H1 (cell line): ENCODE measurements around the gene SPAG17. TPM values are rescaled to one million over a fixed set of nuclear protein-coding genes. Genes with fewer than 3 reads are reported as not detected.

Experiments used
- CTCF ChIA-PET: fragments of 300-600 bp; sonication (Branson Sonifier 250); formaldehyde crosslinking; loops from one replicate; lab custom pipeline; 2021; ENCODE audit not compliant: partially characterized antibody; lab: Charles Lee
- POLR2A ChIA-PET: fragments of 300-600 bp; sonication (Branson Sonifier 250); formaldehyde crosslinking; loops from one replicate; lab custom pipeline; 2021; ENCODE audit warnings: inconsistent platforms; ENCODE audit not compliant: partially characterized antibody; lab: Charles Lee
- DNase-seq, 2 experiments: peaks; one replicate each; pipeline versions ENCODE4 v3.0.0 to v3.0.0-alpha.2; 2010 to 2022; ENCODE audit warnings: low spot score in 2 of 2, low read depth in 1 of 2, mixed read lengths in 1 of 2
- FAIRE-seq: peaks from 2 replicates; lab custom pipeline; 2011; peaks lifted over from hg19 to GRCh38; lab: Jason Lieb, UNC
- H2AFZ ChIP-seq: 2 replicates; pipeline ENCODE4 v1.8.1; 2012; ENCODE audit warnings: low read length, inconsistent platforms
- H2AK5ac ChIP-seq: 2 replicates; pipeline ENCODE4 v1.6.1; 2013; ENCODE audit warnings: low read depth, low read length
- H2BK120ac ChIP-seq: replicated peaks from 2 replicates; pipeline ENCODE3; 2013; ENCODE audit warnings: low read depth, low read length, inconsistent platforms
- H2BK12ac ChIP-seq: 2 replicates; pipeline ENCODE4 v1.6.1; 2013; ENCODE audit warnings: low read depth, low read length
- H2BK15ac ChIP-seq: 2 replicates; pipeline ENCODE4 v1.6.1; 2013; ENCODE audit warnings: low read length
- H2BK20ac ChIP-seq: 2 replicates; pipeline ENCODE4 v1.6.1; 2013; ENCODE audit warnings: low read length
- H2BK5ac ChIP-seq: 2 replicates; pipeline ENCODE4 v1.6.1; 2013; ENCODE audit warnings: low read depth, low read length
- H3K14ac ChIP-seq: 2 replicates; pipeline ENCODE4 v1.6.1; 2013; ENCODE audit warnings: inconsistent platforms; ENCODE audit not compliant: insufficient read length
- H3K18ac ChIP-seq: 2 replicates; pipeline ENCODE4 v1.6.1; 2013; ENCODE audit warnings: low read length; ENCODE audit errors: extremely low read depth
- H3K23ac ChIP-seq: 2 replicates; pipeline ENCODE4 v1.6.1; 2013; ENCODE audit warnings: inconsistent platforms; ENCODE audit not compliant: insufficient read length
- H3K23me2 ChIP-seq: 2 replicates; pipeline ENCODE4 v1.6.1; 2013; ENCODE audit warnings: low read depth, low read length
- H3K27ac ChIP-seq: 2 replicates; pipeline ENCODE4 v1.6.1; 2011; ENCODE audit warnings: low read depth, low read length, inconsistent platforms
- H3K27me3 ChIP-seq, 4 experiments: replicated peaks in 1 of 4; 1 replicate in 1 of 4; 2 replicates in 3 of 4; pipeline versions ENCODE4 v1.6.1 to v1.8.1; 2011 to 2013; ENCODE audit warnings: low read length in 3 of 4, mild to moderate bottlenecking in 3 of 4, inconsistent platforms in 2 of 4, mixed read lengths in 2 of 4, moderate library complexity in 1 of 4; ENCODE audit not compliant: control insufficient read depth in 3 of 4, insufficient read depth in 3 of 4; ENCODE audit errors: extremely low read depth in 1 of 4
- H3K36me3 ChIP-seq, 4 experiments: 2 replicates each; pipeline versions ENCODE4 v1.6.1 to v1.8.1; 2011 to 2013; ENCODE audit warnings: mild to moderate bottlenecking in 4 of 4, low read length in 3 of 4, moderate library complexity in 2 of 4, control low read depth in 1 of 4, inconsistent platforms in 1 of 4; ENCODE audit not compliant: insufficient read depth in 4 of 4, control insufficient read depth in 2 of 4
- H3K4ac ChIP-seq: replicated peaks from 2 replicates; pipeline ENCODE3; 2013; ENCODE audit warnings: low read length, low read depth, mixed read lengths, inconsistent platforms; ENCODE audit not compliant: insufficient read length
- H3K4me1 ChIP-seq, 4 experiments: replicated peaks in 1 of 4; 1 replicate in 1 of 4; 2 replicates in 3 of 4; pipeline versions ENCODE4 v1.6.1 to v1.8.1; 2011 to 2013; ENCODE audit warnings: low read length in 3 of 4, inconsistent platforms in 2 of 4, mixed read lengths in 1 of 4; ENCODE audit not compliant: insufficient read depth in 4 of 4, control insufficient read depth in 3 of 4
- H3K4me2 ChIP-seq, 2 experiments: 2 replicates each; pipeline versions ENCODE4 v1.6.1 to v1.8.1; 2011 to 2013; ENCODE audit warnings: low read depth in 2 of 2, low read length in 2 of 2, control low read depth in 1 of 2, inconsistent platforms in 1 of 2, mild to moderate bottlenecking in 1 of 2; ENCODE audit not compliant: insufficient read depth in 1 of 2
- H3K4me3 ChIP-seq, 4 experiments: fragments of 200-600, 300-600 bp in 1 of 4; sonication (generic), shearing (Covaris generic), sonication (Bioruptor Twin) in 1 of 4; 2 replicates each; pipeline versions ENCODE4 v1.5.1 to v1.8.1; 2011 to 2016; ENCODE audit warnings: low read length in 4 of 4, low read depth in 3 of 4, control low read depth in 2 of 4, inconsistent platforms in 2 of 4, mild to moderate bottlenecking in 2 of 4, mixed read lengths in 1 of 4, moderate library complexity in 1 of 4; ENCODE audit not compliant: insufficient read depth in 2 of 4; ENCODE audit errors: extremely low read depth in 1 of 4
- H3K56ac ChIP-seq: replicated peaks from 2 replicates; pipeline ENCODE3; 2013; ENCODE audit warnings: low read depth, mild to moderate bottlenecking, mixed read lengths, low read length, inconsistent platforms; ENCODE audit not compliant: insufficient read length
- H3K79me1 ChIP-seq: 2 replicates; pipeline ENCODE4 v1.6.1; 2013; ENCODE audit warnings: low read depth, low read length, control low read depth
- H3K79me2 ChIP-seq, 2 experiments: 2 replicates each; pipeline versions ENCODE4 v1.6.1 to v1.8.1; 2012 to 2013; ENCODE audit warnings: low read length in 2 of 2, mild to moderate bottlenecking in 2 of 2, inconsistent platforms in 1 of 2; ENCODE audit not compliant: insufficient read depth in 2 of 2, control insufficient read depth in 1 of 2
- H3K9ac ChIP-seq, 4 experiments: replicated peaks in 1 of 4; 1 replicate in 1 of 4; 2 replicates in 3 of 4; pipeline versions ENCODE4 v1.6.1 to v1.8.1; 2011 to 2013; ENCODE audit warnings: low read depth in 3 of 4, low read length in 3 of 4, control low read depth in 2 of 4, mild to moderate bottlenecking in 2 of 4, moderate library complexity in 2 of 4, inconsistent platforms in 1 of 4; ENCODE audit errors: extremely low read depth in 1 of 4
- H3K9me3 ChIP-seq, 2 experiments: 2 replicates each; pipeline versions ENCODE4 v1.6.1 to v1.8.1; 2012 to 2013; ENCODE audit warnings: mild to moderate bottlenecking in 2 of 2, moderate library complexity in 2 of 2, control low read depth in 1 of 2, inconsistent platforms in 1 of 2, low read depth in 1 of 2, low read length in 1 of 2, mixed read lengths in 1 of 2; ENCODE audit not compliant: insufficient read depth in 2 of 2
- H4K20me1 ChIP-seq, 2 experiments: replicated peaks in 1 of 2; 2 replicates each; pipeline versions ENCODE3 to v1.8.1; 2011 to 2013; ENCODE audit warnings: inconsistent platforms in 2 of 2, low read length in 2 of 2, mild to moderate bottlenecking in 1 of 2; ENCODE audit not compliant: insufficient read depth in 2 of 2, control insufficient read depth in 1 of 2
- H4K5ac ChIP-seq: 2 replicates; pipeline ENCODE4 v1.6.1; 2013; ENCODE audit warnings: low read length, low read depth, mixed read lengths, inconsistent platforms; ENCODE audit not compliant: insufficient read length
- H4K8ac ChIP-seq: 2 replicates; pipeline ENCODE4 v1.8.0; 2013; ENCODE audit warnings: mild to moderate bottlenecking, moderate library complexity, low read length, inconsistent platforms; ENCODE audit not compliant: insufficient read depth; ENCODE audit errors: extremely low read depth
- H4K91ac ChIP-seq: replicated peaks from 2 replicates; pipeline ENCODE3; 2013; ENCODE audit warnings: low read length, mixed read lengths, inconsistent platforms; ENCODE audit not compliant: insufficient read length
- EP300 ChIP-seq, 2 experiments: IDR thresholded peaks; 1 replicate in 1 of 2; 2 replicates in 1 of 2; pipeline ENCODE4 v1.6.1; 2011 to 2012; ENCODE audit warnings: low read depth in 2 of 2, low read length in 2 of 2, mild to moderate bottlenecking in 2 of 2, borderline replicate concordance in 1 of 2, inconsistent platforms in 1 of 2, moderate library complexity in 1 of 2
- HDAC2 ChIP-seq, 2 experiments: fragments of 300-600 bp in 1 of 2; sonication (generic) in 1 of 2; IDR thresholded peaks; 2 replicates each; pipeline ENCODE4 v1.6.1; 2011 to 2012; ENCODE audit warnings: low read depth in 2 of 2, low read length in 2 of 2, mild to moderate bottlenecking in 2 of 2, moderate library complexity in 2 of 2, borderline replicate concordance in 1 of 2, inconsistent platforms in 1 of 2
- JUND ChIP-seq: IDR thresholded peaks from 2 replicates; pipeline ENCODE4 v1.6.1; 2011; ENCODE audit warnings: mild to moderate bottlenecking, improper control_type of control experiment, low read length
- RXRA ChIP-seq: IDR thresholded peaks from 2 replicates; pipeline ENCODE4 v1.6.1; 2011; ENCODE audit warnings: low read depth, mild to moderate bottlenecking, low read length, moderate library complexity; ENCODE audit not compliant: insufficient read depth
- WGBS, 2 experiments: shearing (Covaris generic) in 1 of 2; methylation state at CpG; one replicate each; pipeline versions ENCODE4 v1.1.6 to v1.1.7; 2013 to 2015; ENCODE audit warnings: low lambda C conversion rate in 2 of 2, mixed read lengths in 2 of 2, inconsistent platforms in 1 of 2, low coverage in 1 of 2, missing lambda C conversion rate in 1 of 2; ENCODE audit not compliant: insufficient replicate concordance in 2 of 2, insufficient coverage in 1 of 2, insufficient read length in 1 of 2; ENCODE audit errors: extremely low coverage in 1 of 2, missing lambda C conversion rate in 1 of 2; 5-methylcytosine and 5-hydroxymethylcytosine counted together
- polyA plus RNA-seq, 7 experiments: library from polyadenylated mRNA; depleted of rRNA in 3 of 7; stranded (reverse) in 5 of 7; unstranded in 2 of 7; fragments of >200 nt in 5 of 7; fragments of 200-250 nt in 2 of 7; gene quantifications; 1 replicate in 5 of 7; 2 replicates in 1 of 7; 4 replicates in 1 of 7; pipeline versions ENCODE4 v1.2.1 to v1.2.3, GENCODE V29; 2011 to 2013; ENCODE audit warnings: missing spikeins in 2 of 7, mixed read lengths in 2 of 7
- total RNA-seq: library from RNA; stranded (reverse); fragmentation: NEBNext Ultra II Directional; extraction: Animal tissue kit (Norgen Biotek cat#: 25700); gene quantifications from 2 replicates; pipeline ENCODE4 v1.2.1, GENCODE V29; 2021

The SPAG17 gene
- total and polyA plus RNA-seq, 2 of the 8 experiments (the other 6 are each of a cell fraction or from before 2014, with no cell fraction given), result 0.56 to 0.62 TPM

DNA sequence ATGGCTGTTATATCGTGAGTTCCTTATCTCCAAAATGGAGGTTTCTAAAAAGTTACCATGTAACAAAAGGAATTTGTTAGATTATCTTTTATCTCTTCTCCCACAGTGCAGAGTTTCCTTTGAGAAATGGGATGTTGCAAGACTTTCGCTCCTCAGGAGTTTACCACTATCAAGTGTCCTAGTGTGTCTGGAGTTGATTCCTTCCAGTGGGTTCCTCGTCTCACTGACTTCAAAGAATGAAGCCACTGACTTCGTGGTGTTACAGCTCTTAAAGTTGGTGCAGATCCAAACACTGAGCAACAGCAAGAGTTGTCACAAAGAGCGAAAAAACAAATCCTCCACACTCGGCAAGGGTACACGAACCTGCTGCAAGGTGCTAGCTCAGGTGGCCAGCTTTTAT, 37.0 kb downstream of the SPAG17 start:
- DNase-seq (no peak), FAIRE-seq (no peak)
- WGBS, 2 experiments, result 92% methylated on average over 7 of the region's 7 CpGs; no CpG with 5 or more reads in 1 of the 2 experiments
- POLR2A ChIA-PET, result no interaction called here
- TF ChIP-seq RXRA (no peak), JUND (no peak), HDAC2 (IDR thresholded peaks at IDR 0.05; ENCODE audit: borderline replicate concordance in 1 of 2, low read depth in 2 of 2, low read length in 2 of 2) (no peak), EP300 (IDR thresholded peaks at IDR 0.05; ENCODE audit: borderline replicate concordance in 1 of 2, low read depth in 2 of 2, low read length in 2 of 2) (no peak)
- peaks cover 0 to 2% (median 0%) of the 10 kb centered on the region in 4 experiments; a peak in 1 of 7 replicates for H3K4me1 ChIP-seq
- H3K79me1 ChIP-seq, result no peaks in the 10 kb centered on the region
- no peaks in the 10 kb centered on the region for H3K36me3 ChIP-seq
- H3K9me3 ChIP-seq, result no peaks in the 10 kb centered on the region
- H4K20me1 ChIP-seq, result no peaks in the 10 kb centered on the region
- no peaks in the 10 kb centered on the region for H3K23me2 ChIP-seq
- H3K79me2 ChIP-seq, result no peaks in the 10 kb centered on the region
- H3K9ac ChIP-seq, result no peak overlapping the region
- H3K4me3 ChIP-seq, result no peak overlapping the region
- no peak overlapping the region for H3K4me2 ChIP-seq
- H4K5ac ChIP-seq, result no peak overlapping the region
- H4K91ac ChIP-seq, result no peak overlapping the region
- no peak overlapping the region for H4K8ac ChIP-seq
- H3K14ac ChIP-seq, result no peak overlapping the region
- H2BK120ac ChIP-seq, result no peak overlapping the region
- H2BK12ac ChIP-seq, result no peak overlapping the region
- no peak overlapping the region for H3K4ac ChIP-seq
- no peak overlapping the region for H3K27ac ChIP-seq
- no peak overlapping the region for H2BK20ac ChIP-seq
- H2BK5ac ChIP-seq, result no peak overlapping the region
- no peak overlapping the region for H2AFZ ChIP-seq
- CTCF ChIA-PET, result interaction anchor here (0.8 to 1.6 kb wide), 3 partner anchors 70 to 76 kb away, joined by 3 to 4 read pairs (median 3); no protein-coding TSS in a partner anchor
- no peaks in the 10 kb centered on the region for H3K27me3 ChIP-seq
- no peak overlapping the region for H2AK5ac ChIP-seq
- no peak overlapping the region for H3K18ac ChIP-seq
- H2BK15ac ChIP-seq, result no peak overlapping the region
- H3K56ac ChIP-seq, result no peak overlapping the region
- no peak overlapping the region for H3K23ac ChIP-seq
